ENCODE data around the gene PON1.

Gene PON1

GRCh38 chr7:95250571-95250970 lies 73.8 kb downstream of the PON1 start:
- no peak for DNase-seq

Measured in activated CD4-positive, alpha-beta T cell treated with anti-CD3 and anti-CD28 coated beads for 48 hours (primary cell).